Body of pancreas (tissue), 4 donors: ENCODE results near the gene PDE4D. TPM values are rescaled to one million over a fixed set of nuclear protein-coding genes. Genes with fewer than 3 reads are reported as not detected.

ENCODE experiments used
- ATAC-seq: fragments of 150-250 bp; one replicate; pipeline ENCODE4 v1.9.1; 2016
- DNase-seq, 4 donors: peaks; one replicate each; pipeline ENCODE4 v3.0.0-alpha.2; 2019
- H3K27ac ChIP-seq, 4 donors: fragments of 200-600 bp; sonication (generic); 1 replicate in 3 of 4; 2 replicates in 1 of 4; pipeline versions ENCODE4 v1.5.1 to v1.6.1; 2016 to 2019; ENCODE audit warnings: mild to moderate bottlenecking in 1 of 4, mixed read lengths in 1 of 4, moderate library complexity in 1 of 4
- H3K27me3 ChIP-seq, 2 donors: fragments of 200-600 bp; sonication (generic); one replicate each; pipeline ENCODE4 v1.6.0; 2016; ENCODE audit warnings: mild to moderate bottlenecking in 1 of 2
- H3K36me3 ChIP-seq, 2 donors: fragments of 200-600 bp; sonication (generic); replicated peaks in 1 of 2; 2 replicates each; pipeline ENCODE4 v1.5.1; 2016; ENCODE audit warnings: low read depth in 2 of 2; ENCODE audit not compliant: insufficient read depth in 1 of 2
- H3K4me1 ChIP-seq: fragments of 200-600 bp; sonication (generic); one replicate; pipeline ENCODE4 v1.6.0; 2016
- H3K4me3 ChIP-seq, 2 donors: fragments of 200-600 bp; sonication (generic); 1 replicate in 1 of 2; 2 replicates in 1 of 2; pipeline ENCODE4 v1.5.1; 2016 to 2019
- H3K9me3 ChIP-seq, 3 donors: fragments of 200-600 bp; sonication (generic); 1 replicate in 2 of 3; 2 replicates in 1 of 3; pipeline ENCODE4 v1.5.1; 2016
- CTCF ChIP-seq, 7 experiments: fragments of 450-650 bp in 4 of 7; fragments of 200-600 bp in 3 of 7; sonication (generic) in 3 of 7; IDR thresholded peaks; one replicate each; pipeline ENCODE4 v1.5.1; 2016 to 2019; ENCODE audit warnings: antibody characterized with exemption in 7 of 7
- POLR2A ChIP-seq, 3 donors: fragments of 450-650 bp; IDR thresholded peaks; one replicate each; pipeline ENCODE4 v1.6.1; 2016; ENCODE audit warnings: antibody characterized with exemption in 3 of 3, mild to moderate bottlenecking in 2 of 3
- WGBS, 2 donors: methylation state at CpG; one replicate each; pipeline ENCODE4 v1.1.5; 2017; 5-methylcytosine and 5-hydroxymethylcytosine counted together
- intact Hi-C: fragments of 100-400 bp; cut with DNase I; formaldehyde crosslinking; loops from one replicate; pipeline ENCODE4 v1.15.1; 2023
- total RNA-seq, 2 donors: library from RNA; depleted of rRNA; stranded (reverse); fragments of >200 nt; gene quantifications; one replicate each; pipeline ENCODE4 v1.1.0, GENCODE V29; 2016

The PDE4D gene
- total RNA-seq, 2 donors from 2014 or later = 8.6 to 9.2 TPM

- TF ChIP-seq CTCF (IDR thresholded peaks at IDR 0.05) (no peak), POLR2A (IDR thresholded peaks at IDR 0.05) (no peak)
- Histone ChIP-seq H3K9me3 (no peaks in the 10 kb centered on the region), H3K4me3 (no peak overlapping the region), H3K36me3 (no peaks in the 10 kb centered on the region), H3K27me3 (no peaks in the 10 kb centered on the region), H3K27ac (no peak overlapping the region), H3K4me1 (no peaks in the 10 kb centered on the region)
- 82 to 85% methylated on average over 1 of the region's 1 CpG for WGBS, 2 donors
- intact Hi-C loops = loop anchor here (5.0 to 10.0 kb wide), 2 partner anchors 171 to 293 kb away; no protein-coding TSS in a partner anchor
- no peak for ATAC-seq
- DNase-seq = no peak
These were observed 392.2 kb downstream of the PDE4D start for GRCh38 chr5:59501316-59501715.

- WGBS, 2 donors = 27 to 40% methylated on average over 1 of the region's 1 CpG
- TF ChIP-seq CTCF (IDR thresholded peaks at IDR 0.05) (no peak), POLR2A (IDR thresholded peaks at IDR 0.05) (no peak)
- ATAC-seq = no peak
These were observed 393.5 kb downstream of the PDE4D start for GRCh38 chr5:59500014-59500413.

GRCh38 chr5:59497207-59497606, 396.3 kb downstream of the PDE4D start:
- TF ChIP-seq CTCF (IDR thresholded peaks at IDR 0.05) (no peak), POLR2A (IDR thresholded peaks at IDR 0.05) (no peak)
- no peak for ATAC-seq
- DNase-seq = no peak
- 85 to 88% methylated on average over 1 of the region's 1 CpG for WGBS, 2 donors
- H3K4me3 ChIP-seq = no peak overlapping the region
- no peaks in the 10 kb centered on the region for H3K9me3 ChIP-seq
- no peaks in the 10 kb centered on the region for H3K4me1 ChIP-seq
- H3K27ac ChIP-seq = no peak overlapping the region
- no peaks in the 10 kb centered on the region for H3K27me3 ChIP-seq
- intact Hi-C loops = no loop called here
- H3K36me3 ChIP-seq = no peaks in the 10 kb centered on the region

More at GRCh38 chr5:59500014-59500413, 393.5 kb downstream of the PDE4D start:
- no peaks in the 10 kb centered on the region for H3K36me3 ChIP-seq
- intact Hi-C loops = loop anchor here (5.0 to 10.0 kb wide), 2 partner anchors 172 to 295 kb away; no protein-coding TSS in a partner anchor
- no peak overlapping the region for H3K27ac ChIP-seq
- H3K4me1 ChIP-seq = no peaks in the 10 kb centered on the region
- no peak for DNase-seq
- H3K27me3 ChIP-seq = no peaks in the 10 kb centered on the region
- no peaks in the 10 kb centered on the region for H3K9me3 ChIP-seq
- no peak overlapping the region for H3K4me3 ChIP-seq

- Histone ChIP-seq H3K9me3 (no peaks in the 10 kb centered on the region), H3K36me3 (no peaks in the 10 kb centered on the region), H3K4me1 (no peaks in the 10 kb centered on the region), H3K27me3 (no peaks in the 10 kb centered on the region), H3K4me3 (no peak overlapping the region), H3K27ac (no peak overlapping the region)
- intact Hi-C loops = no loop called here
- ATAC-seq = no peak
- TF ChIP-seq POLR2A (IDR thresholded peaks at IDR 0.05) = no peak
- TF ChIP-seq CTCF (IDR thresholded peaks at IDR 0.05) = peak; percentile 11 to 50 (median 26)
- WGBS, 2 donors = 81 to 85% methylated on average over 17 of the region's 17 CpGs
- DNase-seq = peak in 1 of 4 donors; percentile 18
These were observed 396.9 kb downstream of the PDE4D start for GRCh38 chr5:59496524-59497134.

GRCh38 chr5:59491945-59492344, 401.6 kb downstream of the PDE4D start:
- no peaks in the 10 kb centered on the region for H3K36me3 ChIP-seq
- H3K4me3 ChIP-seq = no peak overlapping the region
- no peaks in the 10 kb centered on the region for H3K9me3 ChIP-seq
- 80 to 88% methylated on average over 1 of the region's 1 CpG for WGBS, 2 donors
- H3K27me3 ChIP-seq = no peaks in the 10 kb centered on the region
- no peak overlapping the region for H3K27ac ChIP-seq
- no peak for ATAC-seq
- no peak for TF ChIP-seq CTCF (IDR thresholded peaks at IDR 0.05)
- TF ChIP-seq POLR2A (IDR thresholded peaks at IDR 0.05) = no peak
- no peak for DNase-seq
- peaks cover 25% of the 10 kb centered on the region for H3K4me1 ChIP-seq
- intact Hi-C loops = no loop called here
